GM12891 (cell line): Measurements from ENCODE around the gene SLC16A3.

Source experiments
- DNase-seq: peaks from one replicate; pipeline ENCODE4 v3.0.0; 2011; ENCODE audit warnings: low spot score; ENCODE audit not compliant: insufficient read length
- FAIRE-seq: peaks from 2 replicates; lab custom pipeline; 2011; peaks lifted over from hg19 to GRCh38; lab: Jason Lieb, UNC
- PAX5 ChIP-seq: IDR thresholded peaks from 2 replicates; pipeline ENCODE4 v1.6.1; 2011; ENCODE audit warnings: low read length, moderate library complexity, mild to moderate bottlenecking; ENCODE audit not compliant: insufficient read depth, severe bottlenecking
- POLR2A ChIP-seq: IDR thresholded peaks from 2 replicates; pipeline ENCODE4 v1.6.1; 2011; ENCODE audit warnings: low read depth, low read length, control low read depth
- POLR2AphosphoS5 ChIP-seq: IDR thresholded peaks from 2 replicates; pipeline ENCODE4 v1.6.1; 2011; ENCODE audit warnings: low read depth, low read length, control low read depth
- POU2F2 ChIP-seq: IDR thresholded peaks from 2 replicates; pipeline ENCODE4 v1.6.1; 2011; ENCODE audit warnings: low read depth, mild to moderate bottlenecking, control low read depth, low read length, moderate library complexity
- SPI1 ChIP-seq: IDR thresholded peaks from 2 replicates; pipeline ENCODE4 v1.6.1; 2011; ENCODE audit warnings: low read depth, low read length, control low read depth
- TAF1 ChIP-seq: IDR thresholded peaks from 2 replicates; pipeline ENCODE4 v1.6.1; 2011; ENCODE audit warnings: low read depth, low read length, control low read depth

SLC16A3 gene

DNA sequence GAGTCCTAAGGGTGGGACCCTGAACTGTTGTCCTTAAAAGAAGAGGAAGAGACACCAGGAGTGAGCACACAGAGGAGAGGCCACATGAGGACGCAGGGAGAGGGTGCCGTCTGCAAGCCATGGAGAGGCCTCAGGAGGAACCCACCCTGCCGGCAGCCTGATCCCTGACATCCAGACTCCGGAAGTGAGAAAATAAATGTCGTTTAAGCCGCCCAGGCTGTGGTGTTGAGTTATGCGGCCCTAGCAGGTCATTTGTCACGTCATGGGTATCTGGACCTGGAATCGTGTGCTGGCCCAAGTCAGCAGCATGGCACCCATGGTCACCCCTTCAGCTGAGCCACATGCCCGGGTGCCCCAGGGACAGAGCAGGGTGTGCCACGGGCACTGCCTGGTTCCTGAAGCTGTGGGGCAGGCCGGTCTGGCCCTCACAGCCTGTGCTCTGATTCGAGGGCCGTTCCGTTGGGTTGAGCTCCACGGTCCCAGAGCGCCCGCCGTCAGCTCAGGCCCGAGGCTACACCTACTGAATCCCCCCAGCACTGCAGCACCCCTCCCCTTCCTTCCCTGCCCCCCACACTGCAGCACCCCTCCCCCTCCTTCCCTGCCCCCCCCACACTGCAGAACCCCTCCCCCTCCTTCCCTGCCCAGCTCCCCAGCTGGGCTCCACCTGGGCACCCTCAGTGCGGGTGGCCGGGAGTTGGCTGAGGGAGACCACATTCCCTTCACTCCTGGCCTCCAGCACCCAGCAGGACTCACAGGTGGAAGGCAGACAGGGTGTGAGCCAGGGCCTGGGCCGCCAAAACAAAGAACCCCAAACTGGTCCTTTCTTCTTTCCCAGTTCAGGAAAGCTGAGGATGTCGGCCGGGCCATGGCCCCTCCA is 13.5 kb upstream of the SLC16A3 start:
- FAIRE-seq: no peak

DNA sequence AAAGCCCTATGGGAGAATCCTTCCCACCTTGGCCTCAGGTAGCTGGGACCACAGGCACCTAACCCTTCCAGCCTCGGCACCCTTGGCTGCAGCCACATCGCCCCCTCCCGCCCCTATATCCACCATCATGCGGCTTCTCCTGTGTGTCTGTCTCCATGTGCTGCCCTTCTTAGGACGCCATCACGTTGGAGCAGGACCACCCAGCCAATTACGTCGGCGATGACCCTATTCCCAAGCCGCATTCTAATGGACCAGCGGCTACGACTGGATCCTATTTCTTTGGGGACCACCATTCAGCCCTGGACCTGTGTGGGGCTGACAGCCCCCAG is 12.9 kb upstream of the SLC16A3 start:
- DNase-seq: no peak
- FAIRE-seq: no peak
- TF ChIP-seq POLR2A (no peak), POLR2AphosphoS5 (no peak), TAF1 (no peak), POU2F2 (no peak), SPI1 (no peak), PAX5 (no peak)

More for the DNA sequence above, 13.5 kb upstream of the SLC16A3 start:
- TF ChIP-seq PAX5 (no peak), POU2F2 (no peak), TAF1 (no peak), POLR2AphosphoS5 (no peak), SPI1 (no peak), POLR2A (no peak)
- no peak for DNase-seq

DNA sequence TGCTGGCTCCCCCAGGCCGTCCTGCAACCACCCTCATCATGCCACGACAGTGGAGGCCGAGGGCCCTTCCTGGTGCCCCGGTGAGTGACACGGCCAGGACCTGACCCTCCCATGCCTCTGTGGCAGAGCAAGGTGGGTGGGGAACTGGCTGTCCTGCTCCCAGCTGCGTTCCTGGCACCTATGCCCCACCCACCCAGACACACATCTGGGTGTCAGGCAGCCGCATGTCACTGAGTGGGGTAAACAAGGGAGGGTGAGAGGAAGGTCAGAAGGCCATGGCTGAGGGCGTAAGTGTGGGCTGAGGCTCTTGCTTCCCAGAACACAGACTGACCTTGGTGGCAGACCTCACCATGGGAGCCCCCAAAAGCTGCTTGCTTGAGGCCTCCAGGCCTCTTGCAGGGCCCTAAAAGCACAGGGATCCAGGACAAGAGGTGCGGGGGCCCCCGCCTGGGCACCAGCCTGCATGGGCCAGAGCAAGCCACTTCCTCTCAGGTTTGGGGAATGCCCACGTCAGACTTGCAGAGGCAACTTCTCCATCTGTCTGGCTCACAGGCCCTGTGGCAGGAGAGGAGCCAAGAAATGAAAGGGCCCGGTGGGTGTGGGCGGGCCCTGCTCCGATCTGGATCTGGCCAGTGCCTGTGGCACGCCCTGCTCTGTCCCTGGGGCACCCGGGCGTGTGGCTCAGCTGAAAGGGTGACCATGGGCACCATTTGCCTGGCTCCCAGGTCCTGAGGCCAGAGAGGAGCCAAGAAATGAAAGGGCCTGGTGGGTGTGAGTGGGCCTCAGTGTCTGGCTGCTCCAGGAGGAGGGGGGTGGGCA is 12.3 kb upstream of the SLC16A3 start:
- FAIRE-seq: peak; percentile 84

DNA sequence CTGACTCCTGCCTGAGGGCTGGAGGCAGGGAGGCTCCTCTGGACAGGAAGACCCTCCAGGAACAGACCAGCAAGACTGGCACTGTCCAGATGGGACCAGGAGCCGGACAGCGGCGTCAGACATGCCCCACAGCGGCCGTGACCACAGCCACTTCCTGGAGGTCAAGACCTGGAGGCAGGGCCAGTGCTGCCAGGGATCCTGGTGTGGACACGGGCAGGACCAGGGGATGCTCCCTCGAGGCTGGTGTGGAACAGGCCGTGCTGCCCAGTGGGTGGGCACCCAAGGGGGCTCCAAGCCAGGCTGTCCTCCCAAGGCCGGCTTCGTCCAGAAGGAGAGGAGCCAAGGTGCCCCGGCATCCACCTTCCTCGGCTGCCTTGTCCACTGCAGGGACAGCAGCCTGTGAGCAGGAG is 11.7 kb upstream of the SLC16A3 start:
- FAIRE-seq (peak; percentile 13), DNase-seq (no peak)
- no peak for TF ChIP-seq POLR2A
- TF ChIP-seq POLR2AphosphoS5: no peak
- no peak for TF ChIP-seq PAX5
- TF ChIP-seq POU2F2: no peak
- TF ChIP-seq TAF1: no peak
- TF ChIP-seq SPI1: no peak

More for the DNA sequence above, 12.3 kb upstream of the SLC16A3 start:
- TF ChIP-seq SPI1: peak; percentile 83
- TF ChIP-seq POU2F2: no peak
- no peak for DNase-seq

DNA sequence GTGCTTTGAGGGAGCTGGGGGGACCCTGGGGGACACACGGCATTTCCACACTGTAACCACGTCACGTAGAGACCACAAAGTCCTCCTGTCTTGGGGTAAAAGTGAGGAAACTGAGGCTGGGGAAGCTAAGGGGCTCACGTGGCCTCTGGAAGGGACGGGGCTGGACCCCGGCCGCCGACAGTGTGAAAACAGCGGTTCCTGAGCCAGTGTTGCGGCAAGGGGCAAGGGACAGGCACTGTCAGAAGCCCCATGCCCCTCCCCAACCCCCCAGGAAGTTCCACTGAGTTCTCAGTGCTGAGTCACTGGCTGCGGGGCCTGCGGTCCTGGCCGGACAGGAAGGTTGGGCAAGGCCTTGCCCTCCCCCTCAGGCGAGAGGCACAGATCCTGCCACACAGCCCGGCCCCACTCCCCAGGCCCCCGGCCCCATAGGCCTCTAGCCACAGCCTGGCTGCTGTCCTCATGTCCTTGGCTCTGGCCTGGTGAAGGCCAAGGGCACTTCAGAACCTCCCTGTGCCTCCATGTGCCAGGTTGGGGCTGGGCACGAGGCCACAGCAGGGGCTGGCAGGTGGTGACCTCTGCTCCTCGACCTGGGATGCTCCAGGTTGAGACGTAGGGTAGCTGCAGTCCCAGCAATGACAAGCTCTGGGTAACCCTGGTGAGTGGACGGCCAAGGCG is 11.2 kb upstream of the SLC16A3 start:
- no peak for TF ChIP-seq POLR2AphosphoS5
- TF ChIP-seq PAX5: no peak
- no peak for TF ChIP-seq TAF1
- TF ChIP-seq POLR2A: no peak
- TF ChIP-seq POU2F2: no peak
- no peak for TF ChIP-seq SPI1
- DNase-seq (no peak), FAIRE-seq (no peak)

DNA sequence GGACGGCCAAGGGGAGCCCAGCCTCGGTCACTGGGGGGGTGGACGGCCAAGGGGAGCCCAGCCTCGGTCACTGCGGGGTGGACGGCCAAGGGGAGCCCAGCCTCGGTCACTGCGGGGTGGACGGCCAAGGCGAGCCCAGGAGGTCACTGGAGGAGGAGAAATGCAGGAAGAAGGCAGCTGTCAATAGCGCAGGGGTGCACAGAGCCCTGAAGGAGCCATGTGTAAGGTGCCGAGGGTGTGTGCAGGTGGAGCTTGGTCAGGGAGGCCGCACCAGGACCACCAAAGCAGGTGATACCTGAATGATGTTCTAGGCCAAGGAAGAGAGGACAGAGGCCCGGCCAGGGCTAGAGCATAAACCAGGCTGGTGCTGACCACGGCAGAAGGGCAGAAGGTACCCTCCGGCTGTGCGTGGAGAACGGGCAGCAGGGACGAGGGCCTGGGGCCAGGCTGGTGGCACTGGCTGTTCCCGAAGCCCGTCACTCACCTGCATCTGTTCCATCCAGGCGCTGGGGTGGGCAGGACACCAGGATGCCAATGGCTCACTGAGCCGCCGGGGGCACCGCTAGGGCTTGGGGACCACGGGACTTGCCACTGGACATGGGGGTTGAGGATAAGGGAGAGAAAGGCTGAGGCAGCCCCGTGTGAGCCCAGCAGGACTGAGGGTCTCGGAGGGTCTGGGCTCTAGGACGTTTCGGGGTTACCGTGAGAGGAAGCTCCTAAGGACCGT is 10.3 kb upstream of the SLC16A3 start:
- no peak for FAIRE-seq
- TF ChIP-seq SPI1: no peak
- TF ChIP-seq PAX5: no peak
- TF ChIP-seq POLR2AphosphoS5: no peak
- TF ChIP-seq TAF1: no peak
- TF ChIP-seq POU2F2: no peak
- no peak for TF ChIP-seq POLR2A
- no peak for DNase-seq

DNA sequence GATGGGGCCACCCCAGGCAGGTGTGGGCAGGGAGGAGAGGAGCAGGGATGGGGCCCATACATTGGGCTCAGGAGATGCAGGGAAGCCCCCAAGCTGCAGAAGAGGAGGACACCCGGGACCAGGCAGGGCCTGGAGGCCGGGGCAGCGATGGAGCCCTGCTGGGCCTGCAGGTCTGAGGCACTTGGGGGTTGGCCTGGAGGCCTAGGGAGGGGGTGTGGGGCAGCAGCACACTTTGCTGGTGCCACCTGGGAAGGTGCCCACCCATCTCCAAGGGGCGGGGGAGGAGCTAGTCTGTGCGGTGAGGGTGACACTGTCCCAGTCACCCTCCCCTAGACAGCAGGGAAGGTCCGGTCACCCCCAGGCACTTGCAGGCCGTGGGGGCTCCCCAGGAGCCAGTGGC is 9.8 kb upstream of the SLC16A3 start:
- DNase-seq (no peak), FAIRE-seq (no peak)

DNA sequence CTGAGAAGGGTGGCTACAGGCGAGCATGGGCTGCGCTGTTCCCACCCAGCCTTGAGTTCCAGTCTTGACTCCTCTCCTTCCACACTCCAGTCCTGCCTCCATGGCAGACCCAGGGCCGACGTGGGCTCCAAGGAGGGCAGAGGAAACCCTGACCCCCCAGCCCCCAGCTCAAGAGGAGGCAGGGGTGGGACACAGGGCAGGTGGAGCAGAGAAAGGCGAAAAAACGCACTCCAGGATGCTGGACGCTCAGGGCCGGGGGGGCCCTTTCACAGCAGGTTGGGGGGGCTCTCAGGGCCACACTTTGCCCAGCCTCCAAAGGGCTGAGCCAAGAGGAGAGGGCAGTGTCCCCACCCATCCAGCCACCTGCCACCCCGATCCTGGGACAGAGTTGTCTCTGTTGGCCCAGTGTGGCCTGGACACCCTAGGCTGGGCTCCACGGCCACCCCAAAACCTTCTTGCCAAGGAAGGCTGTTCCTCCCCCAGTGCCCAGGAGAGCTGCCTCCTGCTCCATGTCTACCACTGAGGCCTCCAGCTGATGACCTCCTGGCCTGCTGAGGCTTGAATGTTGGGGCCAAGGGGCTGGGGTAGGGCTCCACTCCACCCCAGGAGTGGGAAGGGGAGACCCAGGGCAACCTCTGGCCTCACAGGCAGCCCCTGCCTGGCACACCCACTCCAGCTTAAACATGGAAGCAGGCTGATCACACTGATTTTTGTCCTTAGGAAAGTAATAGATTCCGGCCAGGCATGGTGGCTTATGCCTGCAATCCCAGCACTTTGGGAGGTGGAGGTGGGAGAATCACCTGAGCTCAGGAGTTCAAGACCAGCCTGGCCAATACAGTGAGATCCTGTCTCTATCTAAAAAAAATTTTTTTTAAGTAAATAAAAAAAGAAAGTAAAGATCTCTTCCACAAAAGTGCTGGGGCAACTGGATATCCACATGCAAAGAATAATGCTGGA is 8.8 kb upstream of the SLC16A3 start:
- DNase-seq (no peak), FAIRE-seq (no peak)
- no peak for TF ChIP-seq SPI1
- TF ChIP-seq TAF1: no peak
- TF ChIP-seq POLR2AphosphoS5: no peak
- TF ChIP-seq POU2F2: no peak
- no peak for TF ChIP-seq PAX5
- no peak for TF ChIP-seq POLR2A

More for the DNA sequence above, 9.8 kb upstream of the SLC16A3 start:
- no peak for TF ChIP-seq PAX5
- no peak for TF ChIP-seq TAF1
- TF ChIP-seq POU2F2: no peak
